GM21390 (cell line): Measurements from ENCODE around the gene CHCHD2.
A peak's percentile ranks its signal among the peaks of the same experiment; 100 is the strongest.
"Not testable (repeated sequence)": the region's sequence is repeated elsewhere in the genome, so short reads cannot be mapped to it uniquely, and the experiment has no call there.

Experiments
- ATAC-seq: cut with Tn5 transposase; IDR thresholded peaks from one replicate; pipeline ENCODE4 v1.9.1; 2021; ENCODE audit not compliant: unreplicated experiment

Gene CHCHD2

GRCh38 chr7:56083150-56083785, 23.0 kb downstream of the CHCHD2 start:
- no peak for ATAC-seq

GRCh38 chr7:56081626-56082340, 24.5 kb downstream of the CHCHD2 start:
- no peak for ATAC-seq

- ATAC-seq, result not testable (repeated sequence)
Observed at GRCh38 chr7:56080726-56081435, 25.4 kb downstream of the CHCHD2 start.

- ATAC-seq, result no peak
Observed at GRCh38 chr7:56079450-56080185, 26.7 kb downstream of the CHCHD2 start.

GRCh38 chr7:56078196-56078595, 28.1 kb downstream of the CHCHD2 start:
- ATAC-seq, result no peak

GRCh38 chr7:56077681-56078080, 28.6 kb downstream of the CHCHD2 start:
- ATAC-seq, result no peak

- ATAC-seq, result peak; percentile 94
Observed at GRCh38 chr7:56074371-56074791, 31.9 kb downstream of the CHCHD2 start.

- not testable (repeated sequence) for ATAC-seq
Observed at GRCh38 chr7:56066376-56066775, 39.9 kb downstream of the CHCHD2 start.

- peak; percentile 87 for ATAC-seq
Observed at GRCh38 chr7:56063882-56064625, 42.2 kb downstream of the CHCHD2 start, which contains the start of gene SUMF2. TSS of gene SUMF2 (plus strand) at chr7:56064286. CDS start at chr7:56064312, 26 bp downstream.

- ATAC-seq, result no peak
Observed at GRCh38 chr7:56063500-56063881, 42.8 kb downstream of the CHCHD2 start.

- ATAC-seq, result no peak
Observed at GRCh38 chr7:56062382-56062781, 43.9 kb downstream of the CHCHD2 start.

- no peak for ATAC-seq
Observed at GRCh38 chr7:56053993-56054392, 52.3 kb downstream of the CHCHD2 start.

- ATAC-seq, result no peak
Observed at GRCh38 chr7:56053379-56053778, 52.9 kb downstream of the CHCHD2 start.
